HCT116 (cell line): ENCODE measurements around the gene PCDH10.

Experiments used
- POLR2AphosphoS5 ChIP-seq: IDR thresholded peaks from 2 replicates; pipeline ENCODE4 v1.6.1; 2011; ENCODE audit warnings: mild to moderate bottlenecking, low read depth, low read length, moderate library complexity
- TF ChIP-seq, protein P1 (sequence below), 3 experiments: fragments of 200-600 bp in 1 of 3; sonication (generic) in 1 of 3; IDR thresholded peaks in 2 of 3; conservative IDR thresholded peaks in 1 of 3; 2 replicates each; pipeline ENCODE4 v1.5.1; 2012 to 2017; ENCODE audit warnings: low read depth in 2 of 3, low read length in 2 of 3, antibody characterized with exemption in 1 of 3, borderline replicate concordance in 1 of 3, control low read depth in 1 of 3, mild to moderate bottlenecking in 1 of 3, mixed read lengths in 1 of 3, mixed run types in 1 of 3, moderate library complexity in 1 of 3; ENCODE audit not compliant: insufficient read depth in 1 of 3

DNA sequence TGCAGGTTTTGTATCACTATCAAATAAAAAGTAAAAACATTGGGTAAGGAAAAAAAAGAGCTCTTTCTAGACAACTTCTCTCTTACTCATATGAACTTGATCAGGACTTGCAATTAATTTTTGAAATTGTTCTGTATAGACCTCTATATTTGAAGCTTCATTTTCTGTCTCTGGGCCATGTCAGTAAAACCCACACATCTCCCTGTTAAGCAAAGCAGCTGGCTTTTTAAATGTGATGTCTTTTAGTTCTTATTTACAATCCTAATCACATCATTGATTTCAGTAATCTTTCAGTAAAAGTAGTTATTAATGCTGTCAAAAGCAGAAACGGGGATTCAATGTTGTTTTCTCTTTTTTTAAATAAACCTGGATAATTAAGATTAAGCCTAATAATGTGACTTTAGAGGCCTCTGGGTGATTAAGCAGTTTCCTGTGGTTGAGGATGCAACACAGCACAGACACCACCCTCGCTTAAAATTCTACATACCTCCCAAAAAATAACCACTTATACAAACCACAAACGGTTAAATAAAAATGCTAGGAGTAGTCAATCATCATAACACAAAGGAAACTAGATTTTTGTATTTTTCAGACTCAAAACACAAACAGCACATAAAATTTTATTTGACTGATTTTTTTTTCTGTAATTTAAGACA lies 5.2 kb upstream of the PCDH10 start:
- no peak for TF ChIP-seq POLR2AphosphoS5
- TF ChIP-seq, protein P1, sequence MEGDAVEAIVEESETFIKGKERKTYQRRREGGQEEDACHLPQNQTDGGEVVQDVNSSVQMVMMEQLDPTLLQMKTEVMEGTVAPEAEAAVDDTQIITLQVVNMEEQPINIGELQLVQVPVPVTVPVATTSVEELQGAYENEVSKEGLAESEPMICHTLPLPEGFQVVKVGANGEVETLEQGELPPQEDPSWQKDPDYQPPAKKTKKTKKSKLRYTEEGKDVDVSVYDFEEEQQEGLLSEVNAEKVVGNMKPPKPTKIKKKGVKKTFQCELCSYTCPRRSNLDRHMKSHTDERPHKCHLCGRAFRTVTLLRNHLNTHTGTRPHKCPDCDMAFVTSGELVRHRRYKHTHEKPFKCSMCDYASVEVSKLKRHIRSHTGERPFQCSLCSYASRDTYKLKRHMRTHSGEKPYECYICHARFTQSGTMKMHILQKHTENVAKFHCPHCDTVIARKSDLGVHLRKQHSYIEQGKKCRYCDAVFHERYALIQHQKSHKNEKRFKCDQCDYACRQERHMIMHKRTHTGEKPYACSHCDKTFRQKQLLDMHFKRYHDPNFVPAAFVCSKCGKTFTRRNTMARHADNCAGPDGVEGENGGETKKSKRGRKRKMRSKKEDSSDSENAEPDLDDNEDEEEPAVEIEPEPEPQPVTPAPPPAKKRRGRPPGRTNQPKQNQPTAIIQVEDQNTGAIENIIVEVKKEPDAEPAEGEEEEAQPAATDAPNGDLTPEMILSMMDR (IDR thresholded peaks at IDR 0.05 in 2 of 3, conservative IDR thresholded peaks at IDR 0.05 in 1 of 3; ENCODE audit: borderline replicate concordance in 1 of 3, insufficient read depth in 1 of 3, low read depth in 2 of 3, low read length in 2 of 3), result no peak
